CD14-positive monocyte (primary cell): ENCODE data around the gene CASP9. TPM values are rescaled to one million over a fixed set of nuclear protein-coding genes. Genes with fewer than 3 reads are reported as not detected.

Experiments used
- DNase-seq, 3 donors: peaks; one replicate each; pipeline ENCODE4 v3.0.0-alpha.2; 2011 to 2022
- H2AFZ ChIP-seq: 2 replicates; pipeline ENCODE4 v1.6.0; 2012; ENCODE audit warnings: mild to moderate bottlenecking, low read depth, low read length, inconsistent platforms; ENCODE audit not compliant: insufficient read depth, poor library complexity, severe bottlenecking
- H3K27ac ChIP-seq, 2 donors: 1 replicate in 1 of 2; 2 replicates in 1 of 2; pipeline ENCODE4 v1.5.1; 2012 to 2013; ENCODE audit warnings: low read length in 2 of 2, control low read depth in 1 of 2, inconsistent platforms in 1 of 2, low read depth in 1 of 2, mild to moderate bottlenecking in 1 of 2
- H3K27me3 ChIP-seq, 2 donors: one replicate each; pipeline versions ENCODE4 v1.6.0 to v1.6.1; 2011 to 2013; ENCODE audit warnings: low read length in 2 of 2; ENCODE audit not compliant: control insufficient read depth in 2 of 2, insufficient read depth in 2 of 2
- H3K36me3 ChIP-seq, 2 donors: replicated peaks in 1 of 2; 1 replicate in 1 of 2; 2 replicates in 1 of 2; pipeline versions ENCODE4 v1.5.1 to v1.6.1; 2012 to 2013; ENCODE audit warnings: low read length in 2 of 2, control low read depth in 1 of 2, inconsistent platforms in 1 of 2, mild to moderate bottlenecking in 1 of 2; ENCODE audit not compliant: insufficient read depth in 2 of 2, control insufficient read depth in 1 of 2
- H3K4me1 ChIP-seq, 2 donors: 1 replicate in 1 of 2; 2 replicates in 1 of 2; pipeline versions ENCODE4 v1.5.1 to v1.6.1; 2012 to 2013; ENCODE audit warnings: low read length in 2 of 2, control low read depth in 1 of 2, inconsistent platforms in 1 of 2, mild to moderate bottlenecking in 1 of 2, moderate library complexity in 1 of 2; ENCODE audit not compliant: insufficient read depth in 2 of 2, control insufficient read depth in 1 of 2
- H3K4me2 ChIP-seq: replicated peaks from 2 replicates; pipeline ENCODE3; 2012; ENCODE audit warnings: low read length, moderate library complexity, mild to moderate bottlenecking; ENCODE audit not compliant: poor library complexity, severe bottlenecking; ENCODE audit errors: extremely low read depth
- H3K4me3 ChIP-seq, 3 experiments: fragments of 200-600 bp in 1 of 3; sonication (generic) in 1 of 3; replicated peaks in 1 of 3; 1 replicate in 2 of 3; 2 replicates in 1 of 3; pipeline ENCODE4 v1.5.1; 2011 to 2013; ENCODE audit warnings: low read length in 3 of 3, mild to moderate bottlenecking in 3 of 3, control low read depth in 2 of 3, low read depth in 2 of 3, inconsistent platforms in 1 of 3, moderate library complexity in 1 of 3
- H3K79me2 ChIP-seq: 2 replicates; pipeline ENCODE4 v1.6.0; 2012; ENCODE audit warnings: mild to moderate bottlenecking, control low read depth, inconsistent platforms, low read length, moderate library complexity; ENCODE audit not compliant: insufficient read depth
- H3K9ac ChIP-seq: 2 replicates; pipeline ENCODE4 v1.6.0; 2017; ENCODE audit warnings: low read length, mild to moderate bottlenecking; ENCODE audit not compliant: insufficient read depth, poor library complexity, severe bottlenecking
- H3K9me3 ChIP-seq, 2 donors: replicated peaks in 1 of 2; 1 replicate in 1 of 2; 2 replicates in 1 of 2; pipeline versions ENCODE4 v1.5.1 to v1.6.1; 2012 to 2013; ENCODE audit warnings: low read length in 2 of 2, control low read depth in 1 of 2; ENCODE audit not compliant: control insufficient read depth in 1 of 2, insufficient read depth in 1 of 2
- H4K20me1 ChIP-seq: 2 replicates; pipeline ENCODE4 v1.6.0; 2012; ENCODE audit warnings: mild to moderate bottlenecking, low read length, control low read depth, moderate library complexity; ENCODE audit not compliant: insufficient read depth
- H3K27ac Mint-ChIP-seq, 7 donors: one replicate each; pipeline ENCODE4 v1.8.0; 2020; ENCODE audit warnings: mild to moderate bottlenecking in 7 of 7, mixed read lengths in 7 of 7, moderate library complexity in 6 of 7, inconsistent platforms in 2 of 7
- H3K27me3 Mint-ChIP-seq, 3 donors: one replicate each; pipeline ENCODE4 v1.8.0; 2021 to 2022; ENCODE audit warnings: low read depth in 3 of 3, mild to moderate bottlenecking in 3 of 3, mixed read lengths in 3 of 3, moderate library complexity in 3 of 3, inconsistent platforms in 1 of 3
- H3K36me3 Mint-ChIP-seq, 2 donors: one replicate each; pipeline ENCODE4 v1.8.0; 2020; ENCODE audit warnings: mixed read lengths in 2 of 2, inconsistent platforms in 1 of 2, mild to moderate bottlenecking in 1 of 2
- H3K4me1 Mint-ChIP-seq: one replicate; pipeline ENCODE4 v1.8.0; 2020; ENCODE audit warnings: mild to moderate bottlenecking, mixed read lengths
- H3K4me3 Mint-ChIP-seq, 2 donors: one replicate each; pipeline ENCODE4 v1.8.0; 2020; ENCODE audit warnings: mild to moderate bottlenecking in 2 of 2, mixed read lengths in 2 of 2, moderate library complexity in 1 of 2
- H3K9me3 Mint-ChIP-seq, 7 donors: one replicate each; pipeline ENCODE4 v1.8.0; 2020 to 2022; ENCODE audit warnings: mixed read lengths in 7 of 7, mild to moderate bottlenecking in 6 of 7, moderate library complexity in 6 of 7, inconsistent platforms in 2 of 7
- CTCF ChIP-seq: fragments of 200-600 bp; IDR thresholded peaks from one replicate; pipeline ENCODE4 v1.8.0; 2022; ENCODE audit warnings: antibody characterized with exemption, mild to moderate bottlenecking
- WGBS: methylation state at CpG from one replicate; pipeline ENCODE4 v1.1.5; 2013; ENCODE audit warnings: missing lambda C conversion rate; ENCODE audit not compliant: insufficient coverage; 5-methylcytosine and 5-hydroxymethylcytosine counted together
- intact Hi-C, 2 donors: fragments of 100-400 bp; cut with micrococcal nuclease; formaldehyde crosslinking; loops; one replicate each; pipeline versions ENCODE4 v1.15.0 to v1.15.1; 2023
- polyA plus RNA-seq, 3 donors: library from polyadenylated mRNA; depleted of rRNA in 1 of 3; unstranded in 2 of 3; stranded (reverse) in 1 of 3; fragments of 300-500 nt in 2 of 3; fragments of >200 nt in 1 of 3; fragmentation: Illumina TruSeq in 2 of 3; gene quantifications; 1 replicate in 2 of 3; 2 replicates in 1 of 3; pipeline ENCODE4 v1.2.3, GENCODE V29; 2012 to 2021

The CASP9 gene
- polyA plus RNA-seq, 3 donors: 15.1 to 21.5 (median 21.0) TPM

- Histone ChIP-seq H3K4me1 (no peaks in the 10 kb centered on the region), H3K9ac (no peak overlapping the region), H3K4me3 (no peak overlapping the region), H4K20me1 (no peaks in the 10 kb centered on the region), H3K27me3 (peaks cover 0 to 13% of the 10 kb centered on the region in 2 donors), H3K36me3 (no peaks in the 10 kb centered on the region), H2AFZ (no peak overlapping the region), H3K27ac (no peak overlapping the region), H3K4me2 (no peak overlapping the region), H3K9me3 (no peaks in the 10 kb centered on the region), H3K79me2 (no peaks in the 10 kb centered on the region)
- WGBS: 51% methylated on average over 3 of the region's 3 CpGs
- DNase-seq: no peak
- intact Hi-C loops: no loop called here
- H3K9me3 Mint-ChIP-seq: peaks cover 0 to 2% (median 0%) of the 10 kb centered on the region in 7 donors
- H3K4me1 Mint-ChIP-seq: no peaks in the 10 kb centered on the region
- no peak for TF ChIP-seq CTCF
- H3K27me3 Mint-ChIP-seq: peaks cover 2 to 19% (median 9%) of the 10 kb centered on the region in 3 donors
- no peaks in the 10 kb centered on the region for H3K36me3 Mint-ChIP-seq
- H3K4me3 Mint-ChIP-seq: no peak overlapping the region
- H3K27ac Mint-ChIP-seq: no peak overlapping the region
Observed at GRCh38 chr1:15449567-15449966, 74.4 kb downstream of the CASP9 start.

- H3K79me2 ChIP-seq: no peaks in the 10 kb centered on the region
- no peaks in the 10 kb centered on the region for H3K9me3 ChIP-seq
- DNase-seq: no peak
- no peaks in the 10 kb centered on the region for H4K20me1 ChIP-seq
- WGBS: 93% methylated on average over 2 of the region's 3 CpGs
- no peaks in the 10 kb centered on the region for H3K4me1 ChIP-seq
- no peak overlapping the region for H3K27ac ChIP-seq
- Mint-ChIP-seq H3K27me3 (peaks cover 2 to 19% (median 10%) of the 10 kb centered on the region in 3 donors), H3K9me3 (peaks cover 0 to 2% (median 0%) of the 10 kb centered on the region in 7 donors), H3K36me3 (no peaks in the 10 kb centered on the region), H3K27ac (no peak overlapping the region), H3K4me1 (no peaks in the 10 kb centered on the region), H3K4me3 (no peak overlapping the region)
- no peak overlapping the region for H3K4me3 ChIP-seq
- H3K9ac ChIP-seq: no peak overlapping the region
- intact Hi-C loops: no loop called here
- no peak overlapping the region for H3K4me2 ChIP-seq
- no peak for TF ChIP-seq CTCF
- H2AFZ ChIP-seq: no peak overlapping the region
- H3K27me3 ChIP-seq: peaks cover 0 to 13% of the 10 kb centered on the region in 2 donors
- H3K36me3 ChIP-seq: no peaks in the 10 kb centered on the region
Observed at GRCh38 chr1:15448877-15449462, 75.0 kb downstream of the CASP9 start.
